Lower lobe of right lung (tissue), 2 donors: ENCODE measurements around the gene COLEC12. TPM values are rescaled to one million over a fixed set of nuclear protein-coding genes. Genes with fewer than 3 reads are reported as not detected.
A peak's percentile ranks its signal among the peaks of the same experiment; 100 is the strongest.

Experiments
- ATAC-seq, 2 donors: fragments of 200-7000 bp; cut with Tn5 transposase; one replicate each; pipeline ENCODE4 v1.9.1; 2020 to 2022; ENCODE audit warnings: mild to moderate bottlenecking in 2 of 2, moderate library complexity in 2 of 2
- DNase-seq: peaks from one replicate; pipeline ENCODE4 v3.0.0-alpha.2; 2020
- H3K27ac ChIP-seq: fragments of 200-600 bp; one replicate; pipeline ENCODE4 v1.8.0; 2022
- H3K27me3 ChIP-seq: fragments of 200-600 bp; one replicate; pipeline ENCODE4 v1.8.0; 2022; ENCODE audit warnings: low read depth
- H3K36me3 ChIP-seq: fragments of 200-600 bp; one replicate; pipeline ENCODE4 v1.8.0; 2022; ENCODE audit warnings: mild to moderate bottlenecking
- H3K4me1 ChIP-seq: fragments of 200-600 bp; one replicate; pipeline ENCODE4 v1.8.0; 2022
- H3K4me3 ChIP-seq: fragments of 200-600 bp; one replicate; pipeline ENCODE4 v1.8.0; 2022; ENCODE audit warnings: mild to moderate bottlenecking
- H3K9me3 ChIP-seq: fragments of 200-600 bp; one replicate; pipeline ENCODE4 v1.8.0; 2022
- CTCF ChIP-seq: fragments of 200-600 bp; IDR thresholded peaks from one replicate; pipeline ENCODE4 v1.8.0; 2022; ENCODE audit warnings: antibody characterized with exemption, mild to moderate bottlenecking
- intact Hi-C: fragments of 100-400 bp; cut with DNase I; formaldehyde crosslinking; loops from one replicate; pipeline ENCODE4 v1.11.0; 2022
- long read RNA-seq: library from polyadenylated mRNA; unstranded; transcript quantifications from one replicate; pipeline ENCODE4 v2.0.0, GENCODE V29; 2021
- total RNA-seq: library from RNA; stranded (reverse); fragmentation: NEBNext Ultra II Directional; extraction: Animal tissue kit (Norgen Biotek cat#: 25700); gene quantifications from one replicate; pipeline ENCODE4 v1.2.1, GENCODE V29; 2021
- donor health status: DM: no; HTN: yes; CAD: no; lungs with severe emphysema.

COLEC12 gene
- total RNA-seq, result 79.2 TPM
- long read RNA-seq, full-length matches to known transcripts, result 127 of 228 reads
- long read RNA-seq, partial matches to known transcripts, result 64 of 228 reads
- long read RNA-seq, other reads (novel, unspliced or antisense), result 37 of 228 reads

GRCh38 chr18:500632-501405, at the start of gene COLEC12:
COLEC12 (minus strand) TSS chr18:500701; CDS start chr18:500514, 187 bp downstream.
- peaks cover 19% of the 10 kb centered on the region for H3K27me3 ChIP-seq
- peaks cover 26% of the 10 kb centered on the region for H3K4me1 ChIP-seq
- ATAC-seq (peak; percentile 83 to 88), DNase-seq (peak; percentile 75)
- H3K36me3 ChIP-seq, result no peaks in the 10 kb centered on the region
- intact Hi-C loops, result no loop called here
- peak within 1 kb of the TSS; percentile 60 for H3K27ac ChIP-seq
- TF ChIP-seq CTCF, result no peak
- peak within 1 kb of the TSS; percentile 64 for H3K4me3 ChIP-seq
- H3K9me3 ChIP-seq, result no peaks in the 10 kb centered on the region

DNA sequence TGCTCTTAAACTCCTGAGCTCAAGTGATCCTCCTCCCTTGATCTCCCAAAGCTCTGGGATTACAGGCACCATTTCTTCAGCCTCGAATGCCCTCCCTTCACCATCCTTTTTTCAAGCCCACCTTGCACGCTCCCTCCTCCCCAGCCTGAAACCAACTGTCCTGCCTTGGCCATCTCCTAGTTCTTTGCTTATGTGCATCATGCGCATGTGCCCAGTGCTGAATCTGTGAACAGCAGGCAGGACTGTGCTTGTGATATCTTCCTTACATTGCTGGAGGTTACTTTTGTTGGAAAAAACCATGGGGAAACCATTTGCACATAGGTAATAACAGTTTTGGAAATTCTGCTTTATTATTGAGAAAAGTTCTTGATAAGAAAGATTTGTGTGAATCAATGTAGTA, 49.5 kb upstream of the COLEC12 start:
- TF ChIP-seq CTCF, result no peak
- intact Hi-C loops, result no loop called here

GRCh38 chr18:543447-544078, 43.1 kb upstream of the COLEC12 start:
- H3K36me3 ChIP-seq, result no peaks in the 10 kb centered on the region
- ATAC-seq, result no peak
- TF ChIP-seq CTCF, result no peak
- H3K27ac ChIP-seq, result no peak overlapping the region
- H3K9me3 ChIP-seq, result no peaks in the 10 kb centered on the region
- no peaks in the 10 kb centered on the region for H3K4me1 ChIP-seq
- intact Hi-C loops, result no loop called here
- no peak for DNase-seq
- H3K27me3 ChIP-seq, result no peaks in the 10 kb centered on the region
- H3K4me3 ChIP-seq, result no peak overlapping the region

More for the DNA sequence above, 49.5 kb upstream of the COLEC12 start:
- H3K27ac ChIP-seq, result no peak overlapping the region
- H3K9me3 ChIP-seq, result no peaks in the 10 kb centered on the region
- no peaks in the 10 kb centered on the region for H3K27me3 ChIP-seq
- H3K4me1 ChIP-seq, result no peaks in the 10 kb centered on the region
- H3K36me3 ChIP-seq, result no peaks in the 10 kb centered on the region
- ATAC-seq (no peak), DNase-seq (no peak)
- no peak overlapping the region for H3K4me3 ChIP-seq

DNA sequence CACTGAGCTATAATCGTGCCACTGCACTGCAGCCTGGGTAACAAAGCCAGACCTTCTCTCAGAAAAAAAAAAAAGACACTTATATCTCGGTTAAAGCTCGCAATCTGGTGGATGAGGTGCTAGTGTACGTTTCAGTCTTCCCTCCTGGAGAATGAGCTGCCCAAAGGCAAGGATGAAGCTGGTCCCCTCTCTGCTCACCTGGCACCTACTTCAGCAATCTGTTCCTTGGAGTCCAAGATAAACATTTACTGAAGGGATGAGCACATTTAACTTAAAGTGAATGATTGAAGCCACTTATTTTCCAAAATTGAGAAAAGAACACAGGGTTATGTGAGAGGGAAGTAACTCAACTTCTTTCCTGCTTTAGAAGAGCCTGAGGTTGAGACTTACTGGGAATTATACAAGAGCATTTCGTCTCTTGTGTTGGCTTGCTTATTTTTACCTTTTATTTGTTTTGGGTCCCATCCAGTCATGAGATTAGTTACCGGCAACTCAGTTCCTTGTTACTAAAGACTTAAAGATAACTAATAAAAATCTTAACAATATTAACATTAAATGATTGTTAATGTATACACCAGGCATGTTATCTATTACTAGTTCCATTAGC, 33.6 kb upstream of the COLEC12 start:
- H3K4me1 ChIP-seq, result no peaks in the 10 kb centered on the region
- no peak overlapping the region for H3K27ac ChIP-seq
- H3K36me3 ChIP-seq, result no peaks in the 10 kb centered on the region
- H3K27me3 ChIP-seq, result no peaks in the 10 kb centered on the region
- H3K9me3 ChIP-seq, result no peaks in the 10 kb centered on the region
- DNase-seq, result no peak
- ATAC-seq, result peak; percentile 67 to 94
- no peak overlapping the region for H3K4me3 ChIP-seq
- TF ChIP-seq CTCF, result no peak
- intact Hi-C loops, result no loop called here

GRCh38 chr18:532632-533031, 32.1 kb upstream of the COLEC12 start:
- no peak for DNase-seq

More at GRCh38 chr18:532632-533031, 32.1 kb upstream of the COLEC12 start:
- ATAC-seq, result no peak
- Histone ChIP-seq H3K9me3 (no peaks in the 10 kb centered on the region), H3K27ac (no peak overlapping the region), H3K4me1 (peaks cover 6% of the 10 kb centered on the region), H3K4me3 (no peak overlapping the region), H3K27me3 (no peaks in the 10 kb centered on the region), H3K36me3 (no peaks in the 10 kb centered on the region)
- TF ChIP-seq CTCF, result no peak
- intact Hi-C loops, result no loop called here
